ENCODE measurements around the gene GRID1.

GRCh38 chr10:85927952-85928665 lies 438.5 kb downstream of the GRID1 start:
- TF ChIP-seq, protein P1, sequence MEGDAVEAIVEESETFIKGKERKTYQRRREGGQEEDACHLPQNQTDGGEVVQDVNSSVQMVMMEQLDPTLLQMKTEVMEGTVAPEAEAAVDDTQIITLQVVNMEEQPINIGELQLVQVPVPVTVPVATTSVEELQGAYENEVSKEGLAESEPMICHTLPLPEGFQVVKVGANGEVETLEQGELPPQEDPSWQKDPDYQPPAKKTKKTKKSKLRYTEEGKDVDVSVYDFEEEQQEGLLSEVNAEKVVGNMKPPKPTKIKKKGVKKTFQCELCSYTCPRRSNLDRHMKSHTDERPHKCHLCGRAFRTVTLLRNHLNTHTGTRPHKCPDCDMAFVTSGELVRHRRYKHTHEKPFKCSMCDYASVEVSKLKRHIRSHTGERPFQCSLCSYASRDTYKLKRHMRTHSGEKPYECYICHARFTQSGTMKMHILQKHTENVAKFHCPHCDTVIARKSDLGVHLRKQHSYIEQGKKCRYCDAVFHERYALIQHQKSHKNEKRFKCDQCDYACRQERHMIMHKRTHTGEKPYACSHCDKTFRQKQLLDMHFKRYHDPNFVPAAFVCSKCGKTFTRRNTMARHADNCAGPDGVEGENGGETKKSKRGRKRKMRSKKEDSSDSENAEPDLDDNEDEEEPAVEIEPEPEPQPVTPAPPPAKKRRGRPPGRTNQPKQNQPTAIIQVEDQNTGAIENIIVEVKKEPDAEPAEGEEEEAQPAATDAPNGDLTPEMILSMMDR (IDR thresholded peaks at IDR 0.05): no peak
- TF ChIP-seq MXI1 (IDR thresholded peaks at IDR 0.05; ENCODE audit: low read depth, low read length) (no peak), CHD2 (IDR thresholded peaks at IDR 0.05; ENCODE audit: low read length, partially characterized antibody) (no peak), FOSL2 (IDR thresholded peaks at IDR 0.05; ENCODE audit: borderline replicate concordance, low read depth) (no peak), RAD21 (IDR thresholded peaks at IDR 0.05; ENCODE audit: low read length) (no peak)
